Measurements from ENCODE around the gene CDHR3.
"Not testable (repeated sequence)": the region's sequence is repeated elsewhere in the genome, so short reads cannot be mapped to it uniquely, and the experiment has no call there.

CDHR3 gene

GRCh38 chr7:105963038-105963667 lies at the start of gene CDHR3:
Gene CDHR3 (plus strand): TSS chr7:105963264. CDS start chr7:105963319, 55 bp downstream.
- no peak for FAIRE-seq
- no peak for DNase-seq (ENCODE audit: extremely low spot score, insufficient read length, low read depth)

GRCh38 chr7:105913947-105914346 lies 49.1 kb upstream of the CDHR3 start:
- DNase-seq (ENCODE audit: extremely low spot score, insufficient read length, low read depth) (no peak), FAIRE-seq (no peak)

GRCh38 chr7:105916603-105917002 lies 46.5 kb upstream of the CDHR3 start:
- DNase-seq (ENCODE audit: extremely low spot score, insufficient read length, low read depth) (no peak), FAIRE-seq (no peak)

GRCh38 chr7:105917659-105918058 lies 45.4 kb upstream of the CDHR3 start:
- DNase-seq (ENCODE audit: extremely low spot score, insufficient read length, low read depth) (no peak), FAIRE-seq (no peak)

GRCh38 chr7:105920766-105921165 lies 42.3 kb upstream of the CDHR3 start:
- DNase-seq (ENCODE audit: extremely low spot score, insufficient read length, low read depth) (no peak), FAIRE-seq (no peak)

- no peak for FAIRE-seq
These were observed 38.1 kb upstream of the CDHR3 start for GRCh38 chr7:105924945-105925344.

GRCh38 chr7:105926131-105926530 lies 36.9 kb upstream of the CDHR3 start:
- no peak for FAIRE-seq
- DNase-seq (ENCODE audit: extremely low spot score, insufficient read length, low read depth), result no peak

More at GRCh38 chr7:105924945-105925344, 38.1 kb upstream of the CDHR3 start:
- no peak for DNase-seq (ENCODE audit: extremely low spot score, insufficient read length, low read depth)

- FAIRE-seq, result no peak
- DNase-seq (ENCODE audit: extremely low spot score, insufficient read length, low read depth), result no peak
These were observed 31.9 kb upstream of the CDHR3 start for GRCh38 chr7:105931179-105931578.

GRCh38 chr7:105932835-105933477 lies 30.1 kb upstream of the CDHR3 start:
- FAIRE-seq (no peak), DNase-seq (ENCODE audit: extremely low spot score, insufficient read length, low read depth) (no peak)

- FAIRE-seq (no peak), DNase-seq (ENCODE audit: extremely low spot score, insufficient read length, low read depth) (no peak)
These were observed 28.4 kb upstream of the CDHR3 start for GRCh38 chr7:105934572-105935185.

GRCh38 chr7:105935250-105935649 lies 27.8 kb upstream of the CDHR3 start:
- no peak for DNase-seq (ENCODE audit: extremely low spot score, insufficient read length, low read depth)
- FAIRE-seq, result no peak

- no peak for FAIRE-seq
- no peak for DNase-seq (ENCODE audit: extremely low spot score, insufficient read length, low read depth)
These were observed 25.7 kb upstream of the CDHR3 start for GRCh38 chr7:105937411-105937810.

- no peak for DNase-seq (ENCODE audit: extremely low spot score, insufficient read length, low read depth)
- no peak for FAIRE-seq
These were observed 23.0 kb upstream of the CDHR3 start for GRCh38 chr7:105940109-105940508.

GRCh38 chr7:105941596-105941995 lies 21.5 kb upstream of the CDHR3 start:
- DNase-seq (ENCODE audit: extremely low spot score, insufficient read length, low read depth), result no peak
- no peak for FAIRE-seq

GRCh38 chr7:105943486-105943885 lies 19.6 kb upstream of the CDHR3 start:
- DNase-seq (ENCODE audit: extremely low spot score, insufficient read length, low read depth) (no peak), FAIRE-seq (no peak)

GRCh38 chr7:105945848-105946247 lies 17.2 kb upstream of the CDHR3 start:
- FAIRE-seq (no peak), DNase-seq (ENCODE audit: extremely low spot score, insufficient read length, low read depth) (no peak)

GRCh38 chr7:105951597-105951996 lies 11.5 kb upstream of the CDHR3 start:
- FAIRE-seq, result no peak
- DNase-seq (ENCODE audit: extremely low spot score, insufficient read length, low read depth), result no peak

- DNase-seq (ENCODE audit: extremely low spot score, insufficient read length, low read depth) (no peak), FAIRE-seq (no peak)
These were observed 10.0 kb upstream of the CDHR3 start for GRCh38 chr7:105952917-105953595.

GRCh38 chr7:105954711-105955110 lies 8.4 kb upstream of the CDHR3 start:
- no peak for DNase-seq (ENCODE audit: extremely low spot score, insufficient read length, low read depth)
- no peak for FAIRE-seq

GRCh38 chr7:105955651-105956466 lies 7.2 kb upstream of the CDHR3 start:
- DNase-seq (ENCODE audit: extremely low spot score, insufficient read length, low read depth); FAIRE-seq: not testable (repeated sequence)

Measured in GM18507 (cell line).